Measurements from ENCODE around the gene C13orf42.
"Not testable (repeated sequence)": the region's sequence is repeated elsewhere in the genome, so short reads cannot be mapped to it uniquely, and the experiment has no call there.

C13orf42 gene

DNA sequence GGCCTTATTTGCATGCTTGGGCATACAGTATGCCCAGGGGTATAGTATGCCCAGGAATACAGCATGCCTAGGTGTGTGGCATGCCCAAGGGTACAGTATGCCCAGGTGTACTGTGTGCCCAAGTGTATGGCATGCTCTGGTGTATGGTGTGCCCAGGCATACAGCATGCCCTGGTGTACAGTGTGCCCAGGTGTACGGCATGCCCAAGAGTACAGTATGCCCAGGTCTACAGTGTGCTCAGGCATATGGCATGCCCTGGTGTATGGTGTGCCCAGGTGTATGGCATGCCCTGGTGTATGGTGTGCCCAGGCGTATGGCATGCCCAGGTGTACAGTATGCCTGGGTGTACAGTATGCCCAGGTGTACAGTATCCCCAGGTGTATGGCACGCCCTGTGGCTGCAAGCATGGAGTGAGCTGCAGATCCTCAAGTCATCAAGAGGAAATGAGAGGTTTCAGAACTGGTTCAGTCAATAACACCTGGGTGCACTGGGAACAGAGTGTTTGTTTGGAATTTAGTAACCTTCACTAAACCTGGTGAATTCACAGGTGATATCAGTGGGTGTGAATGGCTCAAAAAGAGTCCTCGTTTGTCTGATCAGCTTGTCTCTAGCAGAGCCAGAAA is 7.8 kb upstream of the C13orf42 start:
- DNase-seq = no peak

DNA sequence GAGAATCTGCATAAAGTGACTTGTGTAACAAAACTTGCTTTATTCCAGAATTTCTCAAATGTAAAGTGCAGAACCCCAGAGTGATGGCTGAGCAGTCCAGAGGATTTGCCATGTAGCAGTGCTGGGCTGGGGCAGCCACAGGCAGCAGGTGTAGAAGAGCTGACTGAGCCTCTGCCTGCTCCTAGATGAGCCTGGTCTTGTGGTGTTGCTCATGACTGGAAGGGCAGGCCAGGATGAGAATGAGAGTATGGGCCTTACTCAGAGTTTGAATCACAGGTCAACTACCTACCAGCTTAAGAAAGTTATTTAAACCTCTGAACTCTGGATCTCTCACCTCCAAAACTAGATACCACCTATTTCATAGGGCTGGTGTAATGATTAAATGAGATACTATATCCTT is 2.9 kb upstream of the C13orf42 start:
- no peak for DNase-seq

GRCh38 chr13:51113186-51113881 is 2.3 kb upstream of the C13orf42 start:
- DNase-seq = no peak

- no peak for DNase-seq
Observed at GRCh38 chr13:51112771-51113170, 1.7 kb upstream of the C13orf42 start.

- DNase-seq = no peak
Observed at GRCh38 chr13:51111997-51112396, 923 bp upstream of the C13orf42 start.

DNA sequence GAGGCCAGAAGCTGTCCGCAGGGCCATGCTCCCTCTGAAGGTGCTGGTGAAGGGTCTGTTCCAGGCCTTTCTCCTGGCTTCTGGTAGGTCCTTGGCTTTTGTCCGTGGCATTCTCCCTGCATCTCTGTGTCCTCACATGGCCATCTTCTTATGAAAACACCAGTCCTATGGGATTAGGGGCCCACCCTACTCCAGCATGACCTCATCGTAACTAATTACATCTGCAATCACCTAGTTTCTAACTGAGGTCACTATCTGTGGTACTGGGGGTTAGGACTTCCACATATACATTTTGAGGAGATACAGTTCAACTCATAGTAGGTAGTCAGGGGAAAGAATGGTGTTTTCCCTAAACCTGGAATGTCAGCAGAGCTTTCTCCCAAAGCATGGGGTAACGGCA is 3.1 kb downstream of the C13orf42 start:
- no peak for DNase-seq

GRCh38 chr13:51105046-51105445 is 6.0 kb downstream of the C13orf42 start:
- no peak for DNase-seq

GRCh38 chr13:51101636-51102235 is 9.3 kb downstream of the C13orf42 start:
- no peak for DNase-seq

- DNase-seq = no peak
Observed at GRCh38 chr13:51097353-51098043, 13.6 kb downstream of the C13orf42 start.

DNA sequence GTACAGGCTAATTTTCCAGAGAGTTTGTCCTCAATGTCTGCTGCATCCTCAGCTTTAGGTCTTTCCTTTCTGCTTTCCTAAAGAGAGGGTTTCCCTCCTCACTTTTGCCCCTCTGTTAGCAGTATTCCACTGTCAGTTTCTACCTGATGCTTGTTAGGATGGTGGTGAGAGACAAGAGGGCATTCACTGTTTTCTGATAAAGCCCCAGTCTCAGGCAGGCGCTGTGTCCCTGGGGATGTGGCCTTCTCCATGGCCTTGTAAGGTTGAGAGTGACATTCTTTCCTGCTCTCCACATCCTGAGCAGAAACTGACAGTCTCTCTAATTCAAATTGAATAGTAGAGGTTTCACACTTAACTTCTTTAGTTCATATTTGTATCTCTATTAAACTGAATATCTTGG is 14.9 kb downstream of the C13orf42 start:
- no peak for DNase-seq

DNA sequence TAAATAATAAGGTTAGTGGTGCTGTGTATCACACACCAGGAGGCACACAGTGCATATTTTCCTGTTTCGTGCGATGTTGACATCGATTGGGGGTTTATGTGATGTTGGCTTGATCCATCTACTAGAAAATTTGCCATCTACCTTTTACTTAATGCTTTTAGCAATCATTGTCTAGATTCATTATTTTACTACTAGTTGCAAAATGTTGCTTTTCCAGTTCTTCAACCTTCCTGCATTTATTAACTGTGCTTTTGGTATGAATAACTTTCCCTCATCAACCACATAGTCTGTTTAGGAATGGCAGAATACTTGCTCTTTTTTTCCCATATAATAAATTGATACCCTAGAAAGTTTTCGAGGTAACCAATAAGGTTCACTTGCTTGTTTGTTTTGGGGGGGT is 17.5 kb downstream of the C13orf42 start:
- DNase-seq = no peak

DNA sequence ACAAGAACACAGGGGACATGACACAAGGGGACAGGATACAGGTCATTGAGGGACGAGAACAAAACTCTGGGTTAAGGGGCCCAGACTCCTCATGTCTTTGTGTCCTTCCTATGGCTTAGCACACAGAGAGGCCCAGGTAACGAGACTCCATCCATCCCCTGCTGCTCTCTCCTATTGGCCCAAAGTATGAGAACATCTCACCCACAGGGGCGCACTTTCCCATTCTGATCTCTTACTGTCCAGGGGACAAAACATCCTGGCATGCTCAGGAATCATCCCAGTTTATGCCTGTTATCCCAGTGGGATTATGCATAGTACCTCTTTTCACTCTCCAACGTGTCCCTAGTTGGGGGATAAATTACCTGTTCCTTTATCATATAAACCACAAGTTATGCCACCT is 19.2 kb downstream of the C13orf42 start:
- DNase-seq = no peak

- DNase-seq = no peak
Observed at GRCh38 chr13:51083706-51084105, 27.4 kb downstream of the C13orf42 start.

- DNase-seq = not testable (repeated sequence)
Observed at GRCh38 chr13:51080478-51081065, 30.5 kb downstream of the C13orf42 start.

GRCh38 chr13:51071493-51071892 is 39.6 kb downstream of the C13orf42 start:
- DNase-seq = no peak

- DNase-seq = peak; percentile 81
Observed at GRCh38 chr13:51070005-51070649, 40.9 kb downstream of the C13orf42 start.

- DNase-seq = no peak
Observed at GRCh38 chr13:51068501-51068900, 42.6 kb downstream of the C13orf42 start.

- peak; percentile 85 for DNase-seq
Observed at GRCh38 chr13:51067706-51068105, 43.4 kb downstream of the C13orf42 start.

DNA sequence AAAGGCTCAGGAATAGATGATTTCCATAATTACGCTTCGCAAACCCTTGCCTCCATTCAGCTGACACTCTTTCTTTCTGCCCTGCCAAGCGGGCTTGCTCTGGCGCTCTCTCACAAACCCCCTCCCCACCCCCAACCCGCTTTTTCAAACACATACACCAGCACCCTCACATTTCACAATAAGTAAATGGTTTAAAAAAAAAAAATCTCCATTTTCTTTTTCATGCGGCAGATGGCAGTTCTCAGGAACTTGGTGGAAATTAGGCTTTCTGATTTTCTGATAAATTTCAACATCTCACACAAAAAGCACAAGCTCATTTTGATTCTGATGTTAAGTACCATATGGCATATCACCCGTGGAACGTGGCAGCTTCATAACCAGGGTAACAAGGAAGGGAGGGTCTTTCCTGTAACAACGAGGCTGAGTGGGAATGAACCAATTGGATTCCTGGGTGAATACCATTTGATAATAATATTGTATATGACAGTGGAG is 43.8 kb downstream of the C13orf42 start:
- no peak for DNase-seq

GRCh38 chr13:51066091-51066831 is 44.8 kb downstream of the C13orf42 start:
- peak; percentile 64 for DNase-seq

- peak; percentile 14 for DNase-seq
Observed at GRCh38 chr13:51065372-51066090, 45.5 kb downstream of the C13orf42 start.

Data from inflammatory macrophage treated with lipopolysaccharide for 4 hours (primary cell).